ENCODE results near the gene CXorf66. TPM values are rescaled to one million over a fixed set of nuclear protein-coding genes. Genes with fewer than 3 reads are reported as not detected.
"Not testable (repeated sequence)": the region's sequence is repeated elsewhere in the genome, so short reads cannot be mapped to it uniquely, and the experiment has no call there.

The CXorf66 gene
- total RNA-seq, 1 experiment from 2014 or later = not detected

- CTCF ChIA-PET = no interaction called here
- H3K4me1 ChIP-seq (ENCODE audit: control insufficient read depth, insufficient read depth, low read length) = peaks cover 15% of the 10 kb centered on the region
- H3K27me3 ChIP-seq (ENCODE audit: control insufficient read depth, insufficient read depth, low read length) = no peaks in the 10 kb centered on the region
- H3K36me3 ChIP-seq (ENCODE audit: control insufficient read depth, insufficient read depth, low read length) = no peaks in the 10 kb centered on the region
- no peak for TF ChIP-seq REST (IDR thresholded peaks at IDR 0.05; ENCODE audit: insufficient read depth in 1 of 2, low read depth in 2 of 2, low read length in 1 of 2)
- no peak for TF ChIP-seq SIN3A (IDR thresholded peaks at IDR 0.05; ENCODE audit: borderline replicate concordance, insufficient read depth, low read depth, low read length)
- no peak for TF ChIP-seq POLR2AphosphoS5 (IDR thresholded peaks at IDR 0.05; ENCODE audit: low read depth, low read length)
- no peak for TF ChIP-seq CTCF (IDR thresholded peaks at IDR 0.05)
- no peak for TF ChIP-seq TCF7L2 (IDR thresholded peaks at IDR 0.05; ENCODE audit: low read depth, low read length)
- BruUV-seq (replicated peaks) = no TSS peak
- intact Hi-C loops (cut with micrococcal nuclease; ENCODE audit: unreplicated experiment) = no loop called here
- POLR2A ChIA-PET = no interaction called here
- H3K4me3 ChIP-seq (ENCODE audit: low read depth in 2 of 2, low read length in 2 of 2) = no peak overlapping the region
- H3K27ac ChIP-seq (ENCODE audit: low read length) = no peak overlapping the region
- no peaks in the 10 kb centered on the region for H3K9me3 ChIP-seq (ENCODE audit: control insufficient read depth, insufficient read depth, low read depth, low read length)
- in situ Hi-C loops (cut with HindIII; ENCODE audit: low pct_unique_long_range_greater_than_20kb, low sequenced_read_pairs) = no loop called here
- no peak for ATAC-seq
- DNase-seq (ENCODE audit: low read depth, low spot score) = no peak
These were observed 40.6 kb downstream of the CXorf66 start for GRCh38 chrX:139924696-139925095.

- CTCF ChIA-PET = no interaction called here
- H3K4me3 ChIP-seq (ENCODE audit: low read depth in 2 of 2, low read length in 2 of 2) = no peak overlapping the region
- ATAC-seq (no peak), DNase-seq (ENCODE audit: low read depth, low spot score) (no peak)
- H3K36me3 ChIP-seq (ENCODE audit: control insufficient read depth, insufficient read depth, low read length) = no peaks in the 10 kb centered on the region
- peaks cover 12% of the 10 kb centered on the region for H3K4me1 ChIP-seq (ENCODE audit: control insufficient read depth, insufficient read depth, low read length)
- in situ Hi-C loops (cut with HindIII; ENCODE audit: low pct_unique_long_range_greater_than_20kb, low sequenced_read_pairs) (no loop called here), intact Hi-C loops (cut with micrococcal nuclease; ENCODE audit: unreplicated experiment) (no loop called here)
- no peak overlapping the region for H3K27ac ChIP-seq (ENCODE audit: low read length)
- POLR2A ChIA-PET = interaction anchor here (0.7 kb wide), 1 partner anchor 17 kb away, joined by 3 read pairs; no protein-coding TSS in a partner anchor
- H3K9me3 ChIP-seq (ENCODE audit: control insufficient read depth, insufficient read depth, low read depth, low read length) = no peaks in the 10 kb centered on the region
- H3K27me3 ChIP-seq (ENCODE audit: control insufficient read depth, insufficient read depth, low read length) = no peaks in the 10 kb centered on the region
- BruUV-seq (replicated peaks) = no TSS peak
- TF ChIP-seq POLR2AphosphoS5 (IDR thresholded peaks at IDR 0.05; ENCODE audit: low read depth, low read length) = no peak
- no peak for TF ChIP-seq CTCF (IDR thresholded peaks at IDR 0.05)
- no peak for TF ChIP-seq TCF7L2 (IDR thresholded peaks at IDR 0.05; ENCODE audit: low read depth, low read length)
- TF ChIP-seq REST (IDR thresholded peaks at IDR 0.05; ENCODE audit: insufficient read depth in 1 of 2, low read depth in 2 of 2, low read length in 1 of 2) = no peak
These were observed 41.1 kb downstream of the CXorf66 start for GRCh38 chrX:139924069-139924695.

- in situ Hi-C loops (cut with HindIII; ENCODE audit: low pct_unique_long_range_greater_than_20kb, low sequenced_read_pairs); H3K4me1 ChIP-seq (ENCODE audit: control insufficient read depth, insufficient read depth, low read length); ATAC-seq; CTCF ChIA-PET; H3K4me3 ChIP-seq (ENCODE audit: low read depth in 2 of 2, low read length in 2 of 2); BruUV-seq (replicated peaks); H3K27ac ChIP-seq (ENCODE audit: low read length); H3K9me3 ChIP-seq (ENCODE audit: control insufficient read depth, insufficient read depth, low read depth, low read length); DNase-seq (ENCODE audit: low read depth, low spot score); H3K27me3 ChIP-seq (ENCODE audit: control insufficient read depth, insufficient read depth, low read length); H3K36me3 ChIP-seq (ENCODE audit: control insufficient read depth, insufficient read depth, low read length); intact Hi-C loops (cut with micrococcal nuclease; ENCODE audit: unreplicated experiment): not testable (repeated sequence)
- POLR2A ChIA-PET = interaction anchor here (0.6 kb wide), 1 partner anchor 12 kb away, joined by 4 read pairs; the partner anchor contains the start of gene ATP11C
These were observed 44.2 kb downstream of the CXorf66 start for GRCh38 chrX:139921142-139921541.

All from Panc1 (cell line).